Coronary artery (tissue), 2 donors: ENCODE results near the gene SLC24A1.
"Not testable (repeated sequence)": the region's sequence is repeated elsewhere in the genome, so short reads cannot be mapped to it uniquely, and the experiment has no call there.

Experiments used
- DNase-seq: peaks from one replicate; pipeline ENCODE4 v3.0.0-alpha.2; 2017; ENCODE audit warnings: low spot score
- H3K27ac ChIP-seq, 2 donors: fragments of 200-600 bp; sonication (generic); one replicate each; pipeline ENCODE4 v1.5.1; 2016 to 2019
- H3K4me3 ChIP-seq: fragments of 200-600 bp; sonication (generic); 2 replicates; pipeline ENCODE4 v1.5.1; 2016; ENCODE audit warnings: mild to moderate bottlenecking, moderate library complexity
- CTCF ChIP-seq: fragments of 200-600 bp; sonication (generic); IDR thresholded peaks from one replicate; pipeline ENCODE4 v1.5.1; 2019; ENCODE audit warnings: antibody characterized with exemption

The SLC24A1 gene

DNA sequence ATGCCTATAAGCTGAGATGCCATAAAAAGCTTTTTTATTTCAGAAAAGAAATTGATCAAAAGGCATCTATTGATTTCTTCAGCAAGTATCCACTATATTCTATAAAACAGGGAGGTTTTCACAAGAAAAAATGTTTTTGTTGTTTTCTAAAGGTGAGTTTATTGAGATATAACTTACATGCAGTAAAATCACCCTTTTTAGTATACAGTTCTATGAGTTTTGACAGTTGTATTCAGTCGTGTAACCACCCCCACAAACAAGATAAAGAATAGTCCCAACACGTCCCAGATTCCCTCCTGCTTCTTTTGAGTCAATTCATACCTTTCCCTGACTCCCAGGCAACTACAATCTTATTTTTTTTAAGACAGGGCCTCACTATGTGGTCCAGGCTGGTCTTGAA lies 18.6 kb upstream of the SLC24A1 start:
- DNase-seq = no peak
- no peak for TF ChIP-seq CTCF
- no peak overlapping the region for H3K27ac ChIP-seq
- no peak overlapping the region for H3K4me3 ChIP-seq

DNA sequence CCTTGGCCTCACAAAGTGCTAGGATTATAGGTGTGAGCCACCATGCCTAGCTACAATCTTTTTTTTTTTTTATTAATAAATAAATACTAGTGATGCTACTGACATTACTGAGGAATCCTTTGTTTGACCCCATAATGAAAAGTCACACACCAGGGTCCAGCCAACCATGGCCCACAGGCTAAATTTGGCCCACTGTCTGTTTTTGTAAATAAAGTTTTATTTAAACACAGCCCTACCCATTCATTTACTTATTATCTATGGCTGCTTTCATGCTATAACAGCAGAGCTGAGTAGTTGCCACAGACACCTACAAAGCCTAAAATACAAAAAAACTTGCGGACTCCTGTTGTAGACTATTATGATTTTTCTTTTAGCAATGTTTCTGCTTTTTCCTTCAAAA lies 18.2 kb upstream of the SLC24A1 start:
- Histone ChIP-seq H3K27ac (no peak overlapping the region), H3K4me3 (no peak overlapping the region)
- DNase-seq = no peak
- TF ChIP-seq CTCF = no peak

GRCh38 chr15:65610871-65611718 lies 10.6 kb upstream of the SLC24A1 start, which contains the start of gene INTS14:
INTS14 (minus strand) TSS chr15:65611131; CDS start chr15:65607380, 3,751 bp downstream.
- Histone ChIP-seq H3K27ac (peak within 1 kb of the TSS; percentile 96 to 97), H3K4me3 (peak within 1 kb of the TSS; percentile 91)
- peak; percentile 63 for TF ChIP-seq CTCF
- DNase-seq = peak; percentile 97

GRCh38 chr15:65611888-65612615 lies 9.7 kb upstream of the SLC24A1 start:
- H3K4me3 ChIP-seq = peak overlapping the region; percentile 91
- TF ChIP-seq CTCF = no peak
- DNase-seq = no peak
- H3K27ac ChIP-seq = peak overlapping the region; percentile 96 to 97

DNA sequence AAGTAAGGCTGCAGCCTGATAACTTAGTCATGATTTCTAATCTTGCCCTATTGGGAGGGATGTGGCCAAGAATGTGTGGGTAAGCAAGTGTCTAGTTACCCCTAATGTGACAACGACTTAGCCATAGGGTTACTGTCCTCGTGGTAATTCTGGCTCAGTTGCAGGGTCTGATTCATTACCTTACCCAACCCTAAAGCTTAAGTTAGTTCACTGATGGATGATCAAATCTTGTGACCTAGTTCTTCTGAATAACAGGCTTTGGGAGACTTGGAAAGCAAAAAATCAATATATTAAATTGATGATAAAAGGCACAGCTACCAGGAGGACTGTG lies 9.2 kb upstream of the SLC24A1 start:
- no peak overlapping the region for H3K4me3 ChIP-seq
- no peak for TF ChIP-seq CTCF
- H3K27ac ChIP-seq = peak overlapping the region in 1 of 2 donors; percentile 96
- DNase-seq = no peak

DNA sequence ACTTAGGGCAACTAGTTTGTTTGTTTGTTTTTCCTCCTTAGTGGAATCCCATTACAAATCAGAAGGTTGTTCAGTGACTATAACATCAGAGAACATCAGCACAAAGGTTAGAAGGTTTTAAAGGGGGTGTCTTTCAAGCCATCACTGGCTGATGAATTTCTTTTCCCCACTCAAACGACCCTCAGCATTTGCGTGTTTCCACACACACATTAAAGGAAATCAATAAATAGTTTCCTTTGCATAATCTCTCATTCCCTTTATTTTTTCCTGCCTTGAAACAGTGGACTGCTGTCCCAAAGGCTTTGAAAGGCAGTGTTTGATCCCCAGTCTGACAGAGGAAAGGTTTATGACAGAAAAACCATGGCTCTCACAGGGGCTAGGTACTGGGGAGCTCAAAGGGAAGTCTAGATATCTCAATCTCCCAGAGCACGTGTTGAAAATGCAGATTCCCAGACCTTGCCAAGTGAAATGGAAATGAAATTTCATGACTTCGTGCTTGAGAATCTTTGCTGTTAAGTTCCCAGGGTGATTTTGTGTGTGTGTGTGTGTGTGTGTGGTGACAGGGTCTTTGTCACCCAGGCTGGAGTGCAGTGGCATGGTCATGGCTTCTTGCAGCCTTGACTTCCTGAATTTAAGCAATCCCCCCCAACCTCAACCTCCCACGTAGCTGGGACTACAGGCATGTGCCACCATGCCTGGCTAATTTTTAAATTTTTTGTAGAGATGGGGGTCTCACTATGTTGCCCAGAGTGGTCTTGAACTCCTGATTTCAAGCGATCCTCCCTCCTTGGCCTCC lies 8.6 kb upstream of the SLC24A1 start:
- TF ChIP-seq CTCF = no peak

GRCh38 chr15:65615887-65616286 lies 5.9 kb upstream of the SLC24A1 start:
- not testable (repeated sequence) for H3K27ac ChIP-seq, H3K4me3 ChIP-seq, DNase-seq

More for the DNA sequence above, 8.6 kb upstream of the SLC24A1 start:
- DNase-seq = no peak
- Histone ChIP-seq H3K4me3 (no peak overlapping the region), H3K27ac (no peak overlapping the region)
